HEK293 (cell line): ENCODE data around the gene ZNF473.

Source experiments
- CTCF ChIP-seq: fragments of 450-650 bp; formaldehyde crosslinking; IDR thresholded peaks from 2 replicates; pipeline ENCODE4 v1.5.1; 2016; ENCODE audit warnings: missing biosample characterization, missing genetic modification characterization
- PATZ1 ChIP-seq: fragments of 450-650 bp; formaldehyde crosslinking; IDR thresholded peaks from 2 replicates; pipeline ENCODE4 v1.5.1; 2016; ENCODE audit warnings: missing biosample characterization, missing genetic modification characterization
- YY1 ChIP-seq: fragments of 450-650 bp; formaldehyde crosslinking; IDR thresholded peaks from 2 replicates; pipeline ENCODE4 v1.5.1; 2018; ENCODE audit warnings: missing biosample characterization, missing genetic modification characterization
- ZBTB8A ChIP-seq: fragments of 450-650 bp; formaldehyde crosslinking; IDR thresholded peaks from 2 replicates; pipeline ENCODE4 v1.5.1; 2016; ENCODE audit warnings: missing biosample characterization, missing genetic modification characterization
- ZNF175 ChIP-seq: fragments of 450-650 bp; formaldehyde crosslinking; IDR thresholded peaks from 2 replicates; pipeline ENCODE4 v1.5.1; 2016; ENCODE audit warnings: missing biosample characterization, missing genetic modification characterization
- ZNF324 ChIP-seq: fragments of 450-650 bp; formaldehyde crosslinking; IDR thresholded peaks from 2 replicates; pipeline ENCODE4 v1.5.1; 2016; ENCODE audit warnings: missing biosample characterization, missing genetic modification characterization
- ZNF48 ChIP-seq: fragments of 450-650 bp; formaldehyde crosslinking; IDR thresholded peaks from 2 replicates; pipeline ENCODE4 v1.5.1; 2016; ENCODE audit warnings: missing biosample characterization, missing genetic modification characterization
- ZNF510 ChIP-seq: fragments of 450-650 bp; formaldehyde crosslinking; IDR thresholded peaks from 2 replicates; pipeline ENCODE4 v1.5.1; 2018; ENCODE audit warnings: mild to moderate bottlenecking, missing genetic modification characterization, missing biosample characterization; ENCODE audit not compliant: insufficient replicate concordance
- ZNF670 ChIP-seq: fragments of 450-650 bp; formaldehyde crosslinking; IDR thresholded peaks from 2 replicates; pipeline ENCODE4 v1.5.1; 2016; ENCODE audit warnings: missing biosample characterization, missing genetic modification characterization, low read depth
- ZNF792 ChIP-seq: fragments of 450-650 bp; formaldehyde crosslinking; IDR thresholded peaks from 2 replicates; pipeline ENCODE4 v1.5.1; 2016; ENCODE audit warnings: missing biosample characterization, missing genetic modification characterization

- TF ChIP-seq YY1 (tag by site-specific recombination) (no peak), PATZ1 (tag by site-specific recombination) (no peak), ZNF48 (tag by site-specific recombination) (no peak), ZNF324 (tag by site-specific recombination) (no peak), CTCF (tag by site-specific recombination) (no peak), ZNF175 (tag by site-specific recombination) (no peak), ZNF792 (tag by site-specific recombination) (no peak), ZNF670 (tag by site-specific recombination) (no peak), ZBTB8A (tag by site-specific recombination) (no peak), ZNF510 (tag by site-specific recombination) (no peak)
Observed at GRCh38 chr19:50016225-50016807, 9.5 kb upstream of the ZNF473 start.
